Esophagus squamous epithelium (tissue), 5 donors: ENCODE results near the gene LMX1B. TPM values are rescaled to one million over a fixed set of nuclear protein-coding genes. Genes with fewer than 3 reads are reported as not detected.
"Not testable (repeated sequence)": the region's sequence is repeated elsewhere in the genome, so short reads cannot be mapped to it uniquely, and the experiment has no call there.

ENCODE experiments used
- DNase-seq: peaks from one replicate; lab custom pipeline; 2025; lab: John Stamatoyannopoulos, UW
- H3K27ac ChIP-seq, 4 donors: fragments of 200-600 bp; sonication (generic); one replicate each; pipeline ENCODE4 v1.5.1; 2016 to 2019; ENCODE audit warnings: mild to moderate bottlenecking in 1 of 4
- H3K27me3 ChIP-seq, 4 donors: fragments of 200-600 bp; sonication (generic); 1 replicate in 3 of 4; 2 replicates in 1 of 4; pipeline versions ENCODE4 v1.5.1 to v1.6.0; 2017 to 2021; ENCODE audit warnings: antibody characterized with exemption in 1 of 4
- H3K36me3 ChIP-seq, 3 donors: fragments of 200-600 bp; sonication (generic); one replicate each; pipeline ENCODE4 v1.5.1; 2016 to 2019
- H3K4me1 ChIP-seq, 3 donors: fragments of 200-600 bp; sonication (generic); one replicate each; pipeline ENCODE4 v1.5.1; 2017 to 2019
- H3K4me3 ChIP-seq, 4 donors: fragments of 200-600 bp; sonication (generic); 1 replicate in 3 of 4; 2 replicates in 1 of 4; pipeline ENCODE4 v1.5.1; 2016 to 2019; ENCODE audit warnings: mild to moderate bottlenecking in 2 of 4, moderate library complexity in 1 of 4
- H3K9me3 ChIP-seq, 3 donors: fragments of 200-600 bp; sonication (generic); one replicate each; pipeline ENCODE4 v1.5.1; 2016 to 2019
- POLR2A ChIP-seq, 4 donors: fragments of 450-650 bp; IDR thresholded peaks; one replicate each; pipeline ENCODE4 v1.6.1; 2017; ENCODE audit warnings: antibody characterized with exemption in 4 of 4, mild to moderate bottlenecking in 4 of 4, moderate library complexity in 3 of 4
- WGBS, 2 donors: methylation state at CpG; one replicate each; pipeline ENCODE4 v1.1.5; 2018; 5-methylcytosine and 5-hydroxymethylcytosine counted together
- intact Hi-C: fragments of 100-400 bp; cut with DNase I; formaldehyde crosslinking; loops from one replicate; pipeline ENCODE4 v1.15.0; 2022
- total RNA-seq, 4 donors: library from RNA; depleted of rRNA; stranded (reverse); fragments of >200 nt; gene quantifications; one replicate each; pipeline ENCODE4 v1.1.0, GENCODE V29; 2016
- TF ChIP-seq, protein P1 (sequence below), 6 experiments: fragments of 450-650 bp in 4 of 6; fragments of 200-600 bp in 2 of 6; sonication (generic) in 2 of 6; IDR thresholded peaks; one replicate each; pipeline ENCODE4 v1.5.1; 2016 to 2019; ENCODE audit warnings: antibody characterized with exemption in 6 of 6, mild to moderate bottlenecking in 4 of 6, moderate library complexity in 4 of 6
- donor health status: DM: yes; HTN: yes; CAD: no.

Gene LMX1B
- total RNA-seq, 4 donors from 2014 or later: 0.23 TPM; not detected in 3

DNA sequence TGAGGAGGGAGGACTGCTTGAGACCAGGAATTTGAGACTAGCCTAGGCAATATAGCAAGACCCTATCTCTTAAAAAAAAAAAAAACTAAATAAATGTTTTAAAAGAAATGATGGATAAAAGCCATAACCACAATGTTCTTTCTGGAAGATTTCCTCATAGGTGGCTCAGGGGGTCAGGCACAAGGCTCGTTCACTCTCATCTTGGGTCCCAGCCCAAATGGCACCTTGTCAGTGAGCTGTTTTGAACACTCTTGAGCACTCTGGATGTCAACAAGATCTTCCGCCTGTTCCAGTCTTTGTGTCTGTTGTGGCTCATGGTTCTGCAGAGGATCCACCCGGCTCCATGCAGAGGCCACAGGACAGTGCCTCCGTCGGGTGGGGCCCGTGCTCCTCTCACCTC, 35.7 kb upstream of the LMX1B start:
- Histone ChIP-seq H3K27me3 (peaks cover 0 to 44% (median 0%) of the 10 kb centered on the region in 4 donors), H3K4me3 (no peak overlapping the region), H3K9me3 (no peaks in the 10 kb centered on the region), H3K36me3 (no peaks in the 10 kb centered on the region), H3K4me1 (no peaks in the 10 kb centered on the region), H3K27ac (no peak overlapping the region)
- 63 to 77% methylated on average over 6 of the region's 6 CpGs for WGBS, 2 donors
- no peak for TF ChIP-seq POLR2A (IDR thresholded peaks at IDR 0.05)
- TF ChIP-seq, protein P1, sequence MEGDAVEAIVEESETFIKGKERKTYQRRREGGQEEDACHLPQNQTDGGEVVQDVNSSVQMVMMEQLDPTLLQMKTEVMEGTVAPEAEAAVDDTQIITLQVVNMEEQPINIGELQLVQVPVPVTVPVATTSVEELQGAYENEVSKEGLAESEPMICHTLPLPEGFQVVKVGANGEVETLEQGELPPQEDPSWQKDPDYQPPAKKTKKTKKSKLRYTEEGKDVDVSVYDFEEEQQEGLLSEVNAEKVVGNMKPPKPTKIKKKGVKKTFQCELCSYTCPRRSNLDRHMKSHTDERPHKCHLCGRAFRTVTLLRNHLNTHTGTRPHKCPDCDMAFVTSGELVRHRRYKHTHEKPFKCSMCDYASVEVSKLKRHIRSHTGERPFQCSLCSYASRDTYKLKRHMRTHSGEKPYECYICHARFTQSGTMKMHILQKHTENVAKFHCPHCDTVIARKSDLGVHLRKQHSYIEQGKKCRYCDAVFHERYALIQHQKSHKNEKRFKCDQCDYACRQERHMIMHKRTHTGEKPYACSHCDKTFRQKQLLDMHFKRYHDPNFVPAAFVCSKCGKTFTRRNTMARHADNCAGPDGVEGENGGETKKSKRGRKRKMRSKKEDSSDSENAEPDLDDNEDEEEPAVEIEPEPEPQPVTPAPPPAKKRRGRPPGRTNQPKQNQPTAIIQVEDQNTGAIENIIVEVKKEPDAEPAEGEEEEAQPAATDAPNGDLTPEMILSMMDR (IDR thresholded peaks at IDR 0.05): no peak
- intact Hi-C loops: no loop called here
- DNase-seq: no peak

- H3K9me3 ChIP-seq, H3K4me1 ChIP-seq, H3K4me3 ChIP-seq, H3K27ac ChIP-seq, intact Hi-C loops, H3K36me3 ChIP-seq, DNase-seq: not testable (repeated sequence)
- peaks cover 0 to 65% (median 0%) of the 10 kb centered on the region in 4 donors for H3K27me3 ChIP-seq
- 80 to 84% methylated on average over 5 of the region's 5 CpGs for WGBS, 2 donors
These were observed 33.4 kb upstream of the LMX1B start for GRCh38 chr9:126580319-126580718.

DNA sequence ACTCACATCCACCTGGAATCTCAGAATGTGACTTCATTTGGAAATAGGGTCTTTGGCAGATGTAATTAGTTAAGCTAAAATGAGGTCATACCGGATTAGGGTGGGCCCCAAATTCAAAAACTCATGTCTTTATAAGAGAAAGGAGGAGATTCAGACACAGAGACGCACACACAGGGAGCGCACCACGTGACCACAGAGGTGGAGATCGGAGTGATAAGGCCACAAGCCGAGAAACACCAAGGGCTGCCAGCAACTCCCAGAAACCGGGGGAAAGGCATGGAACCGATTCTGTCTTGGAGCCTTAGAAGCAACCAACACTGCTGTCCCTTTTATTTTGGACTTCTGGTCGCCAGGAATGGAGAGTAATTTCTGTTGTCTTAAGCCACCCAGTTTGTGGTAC, 31.8 kb upstream of the LMX1B start:
- intact Hi-C loops: no loop called here
- no peak for DNase-seq
- Histone ChIP-seq H3K36me3 (no peaks in the 10 kb centered on the region), H3K4me3 (no peak overlapping the region), H3K27me3 (peaks cover 0 to 81% (median 0%) of the 10 kb centered on the region in 4 donors), H3K4me1 (no peaks in the 10 kb centered on the region), H3K9me3 (no peaks in the 10 kb centered on the region), H3K27ac (no peak overlapping the region)
- 70 to 74% methylated on average over 8 to 9 of the region's 9 CpGs for WGBS, 2 donors
- TF ChIP-seq POLR2A (IDR thresholded peaks at IDR 0.05): no peak
- TF ChIP-seq, protein P1 (IDR thresholded peaks at IDR 0.05): no peak

GRCh38 chr9:126582427-126582826, 31.3 kb upstream of the LMX1B start:
- Histone ChIP-seq H3K4me1 (peaks cover 0 to 5% (median 3%) of the 10 kb centered on the region in 3 donors), H3K27ac (no peak overlapping the region), H3K9me3 (no peaks in the 10 kb centered on the region), H3K4me3 (no peak overlapping the region), H3K27me3 (peaks cover 0 to 84% (median 0%) of the 10 kb centered on the region in 4 donors), H3K36me3 (no peaks in the 10 kb centered on the region)
- TF ChIP-seq, protein P1 (IDR thresholded peaks at IDR 0.05): no peak
- no peak for TF ChIP-seq POLR2A (IDR thresholded peaks at IDR 0.05)
- DNase-seq: no peak
- WGBS, 2 donors: 60 to 67% methylated on average over 2 to 6 of the region's 7 CpGs
- intact Hi-C loops: no loop called here

- Histone ChIP-seq H3K4me1 (peaks cover 0 to 13% (median 7%) of the 10 kb centered on the region in 3 donors), H3K27me3 (peaks cover 0 to 85% (median 0%) of the 10 kb centered on the region in 4 donors), H3K4me3 (no peak overlapping the region), H3K27ac (no peak overlapping the region), H3K36me3 (no peaks in the 10 kb centered on the region), H3K9me3 (no peaks in the 10 kb centered on the region)
- no peak for TF ChIP-seq POLR2A (IDR thresholded peaks at IDR 0.05)
- TF ChIP-seq, protein P1 (IDR thresholded peaks at IDR 0.05): no peak
- DNase-seq: no peak
- intact Hi-C loops: no loop called here
- WGBS, 2 donors: 47 to 49% methylated on average over 15 to 17 of the region's 17 CpGs
These were observed 30.5 kb upstream of the LMX1B start for GRCh38 chr9:126583144-126583760.
